Adipose tissue (tissue), 3 donors: ENCODE data around the gene LRRC36. TPM values are rescaled to one million over a fixed set of nuclear protein-coding genes. Genes with fewer than 3 reads are reported as not detected.
"Not testable (repeated sequence)": the region's sequence is repeated elsewhere in the genome, so short reads cannot be mapped to it uniquely, and the experiment has no call there.

Experiments used
- H3K27ac ChIP-seq: one replicate; pipeline ENCODE4 v1.5.1; 2013; ENCODE audit warnings: low read depth, low read length
- WGBS, 3 donors: extraction: QIAGEN DNeasy Blood & Tissue Kit; methylation state at CpG; one replicate each; pipeline ENCODE4 v1.1.7; 2013; 5-methylcytosine and 5-hydroxymethylcytosine counted together
- polyA plus RNA-seq, 3 donors: library from polyadenylated mRNA; stranded (reverse); fragments of 200-250 nt; gene quantifications; one replicate each; pipeline ENCODE4 v1.2.3, GENCODE V29; 2013
- donor health status: healthy with polysubstance abuse.
- donor health status: Bipolar disorder and iron deficiency.
- donor health status: healthy.

LRRC36 gene
- polyA plus RNA-seq, 3 donors = 0.15 to 1.1 (median 0.82) TPM

DNA sequence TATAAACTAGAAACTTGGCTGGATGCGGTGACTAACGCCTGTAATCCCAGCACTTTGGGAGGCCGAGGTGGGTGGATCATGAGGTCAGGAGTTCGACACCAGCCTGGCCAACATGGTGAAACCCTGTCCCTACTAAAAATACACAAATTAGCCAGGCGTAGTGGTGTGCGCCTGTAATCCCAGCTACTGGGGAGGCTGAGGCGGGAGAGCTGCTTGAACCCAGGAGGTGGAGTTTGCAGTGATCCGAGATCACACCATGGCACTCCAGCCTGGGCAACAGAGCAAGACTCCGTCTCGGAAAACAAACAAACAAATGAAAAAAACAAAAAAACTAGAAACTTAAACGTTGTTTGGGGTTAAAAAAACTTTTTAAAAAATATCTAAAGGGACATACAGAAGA is 49.4 kb downstream of the LRRC36 start:
- 89 to 94% (median 92%) methylated on average over 11 of the region's 11 CpGs for WGBS, 3 donors
- not testable (repeated sequence) for H3K27ac ChIP-seq

DNA sequence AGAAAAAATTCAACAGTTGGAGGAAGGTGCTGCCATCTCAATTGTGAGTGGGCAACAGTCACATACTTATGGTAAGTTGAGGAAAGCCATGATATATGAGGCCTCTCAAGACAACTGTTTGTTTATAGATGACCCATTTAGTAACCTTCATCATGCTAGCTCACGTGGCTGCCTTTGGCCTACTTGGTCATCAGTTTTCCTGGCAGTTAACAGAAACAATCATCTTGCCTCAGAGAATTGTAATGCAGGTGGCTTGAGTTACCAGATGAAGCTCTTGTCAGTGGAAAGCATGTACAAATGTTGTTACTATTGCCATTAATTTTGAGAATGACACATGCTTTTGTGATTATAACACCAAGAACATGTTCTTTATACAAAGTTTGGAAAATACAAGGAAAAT is 52.0 kb downstream of the LRRC36 start:
- H3K27ac ChIP-seq = no peak overlapping the region
- 66 to 77% (median 75%) methylated on average over 1 of the region's 1 CpG for WGBS, 3 donors

DNA sequence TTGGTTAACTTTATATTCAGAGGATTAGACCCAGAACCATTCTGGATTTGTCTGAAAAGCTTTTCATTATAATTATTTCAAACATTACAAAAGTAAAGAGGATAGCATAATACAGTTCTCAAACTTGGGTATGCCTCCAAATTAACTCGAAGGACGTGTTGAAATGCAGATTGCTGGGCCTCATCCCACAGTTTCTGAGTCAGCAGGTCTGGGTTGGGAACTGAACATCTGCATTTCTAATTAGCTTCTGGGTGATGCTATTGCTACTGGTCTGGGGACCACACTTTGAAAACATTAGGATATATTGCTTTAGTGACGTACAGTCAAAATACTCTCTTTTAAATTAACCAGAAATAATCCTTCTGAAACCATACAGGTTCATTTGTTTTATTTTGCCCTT is 56.7 kb downstream of the LRRC36 start:
- H3K27ac ChIP-seq = no peak overlapping the region
- 79 to 92% (median 82%) methylated on average over 3 of the region's 3 CpGs for WGBS, 3 donors

DNA sequence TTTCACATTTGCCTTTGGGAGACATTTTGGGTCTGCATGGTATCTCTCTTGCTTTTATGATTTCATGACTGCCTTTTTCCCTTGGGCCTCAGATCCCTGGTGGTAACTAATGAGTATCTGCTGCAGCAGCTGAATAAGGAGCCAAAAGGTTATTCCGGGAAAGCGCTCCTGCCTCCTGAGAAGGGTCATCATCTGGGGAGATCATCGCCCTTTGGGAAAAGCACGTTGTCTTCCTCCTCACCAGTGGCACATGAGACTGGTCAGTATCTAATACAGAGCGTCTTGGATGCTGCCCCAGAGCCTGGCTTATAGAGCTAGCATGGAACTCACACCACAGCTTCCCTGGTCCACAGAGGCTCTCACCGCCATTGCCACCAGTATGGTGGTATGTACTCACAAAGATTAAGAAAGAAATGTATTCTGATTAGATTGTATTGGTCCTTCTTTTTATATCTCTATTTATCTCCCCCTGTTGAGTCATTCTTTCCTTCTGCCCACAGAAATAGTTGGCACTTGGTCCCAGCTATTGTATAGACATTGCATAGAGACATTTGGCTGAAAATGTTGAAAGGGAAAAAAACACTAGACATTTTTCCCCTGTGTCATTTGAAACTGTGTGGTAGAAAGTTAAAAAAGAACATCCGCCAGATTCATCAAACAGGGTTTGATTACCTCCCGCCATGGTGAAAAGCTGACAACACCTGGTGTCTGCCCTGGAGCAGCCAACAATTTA is 58.3 kb downstream of the LRRC36 start:
- no peak overlapping the region for H3K27ac ChIP-seq
- WGBS, 3 donors = 85 to 90% (median 86%) methylated on average over 8 of the region's 8 CpGs

DNA sequence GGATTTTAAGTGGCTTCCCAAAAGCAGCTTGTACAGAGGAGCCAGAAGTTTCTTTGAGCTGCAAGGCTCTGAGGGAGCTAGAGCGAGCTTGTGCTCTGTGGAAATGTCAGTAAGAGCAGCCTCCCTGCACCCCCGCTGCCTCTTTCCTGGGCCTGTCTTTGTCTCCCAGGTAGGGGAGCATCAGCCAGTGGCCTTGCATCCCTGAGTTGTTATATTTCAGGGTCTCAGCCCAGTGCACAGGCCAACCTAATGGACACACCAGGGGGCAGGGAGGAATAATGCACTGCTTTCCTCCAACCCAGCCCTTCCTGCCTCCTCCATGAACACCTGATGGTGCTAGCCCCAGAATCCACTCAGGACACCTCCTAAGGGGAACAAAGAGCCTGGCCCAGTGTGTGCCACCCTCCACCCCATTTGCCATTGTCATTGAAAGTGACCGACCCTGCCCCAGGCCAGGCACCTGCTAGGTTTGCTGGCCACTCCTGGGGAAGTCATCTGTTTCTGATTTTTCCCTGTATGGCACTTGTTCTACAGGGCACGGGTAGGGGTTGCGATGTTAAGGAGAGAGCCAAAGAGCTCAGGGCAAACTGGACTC is 60.3 kb downstream of the LRRC36 start:
- no peak overlapping the region for H3K27ac ChIP-seq
- WGBS, 3 donors = 90 to 97% (median 92%) methylated on average over 5 of the region's 5 CpGs

DNA sequence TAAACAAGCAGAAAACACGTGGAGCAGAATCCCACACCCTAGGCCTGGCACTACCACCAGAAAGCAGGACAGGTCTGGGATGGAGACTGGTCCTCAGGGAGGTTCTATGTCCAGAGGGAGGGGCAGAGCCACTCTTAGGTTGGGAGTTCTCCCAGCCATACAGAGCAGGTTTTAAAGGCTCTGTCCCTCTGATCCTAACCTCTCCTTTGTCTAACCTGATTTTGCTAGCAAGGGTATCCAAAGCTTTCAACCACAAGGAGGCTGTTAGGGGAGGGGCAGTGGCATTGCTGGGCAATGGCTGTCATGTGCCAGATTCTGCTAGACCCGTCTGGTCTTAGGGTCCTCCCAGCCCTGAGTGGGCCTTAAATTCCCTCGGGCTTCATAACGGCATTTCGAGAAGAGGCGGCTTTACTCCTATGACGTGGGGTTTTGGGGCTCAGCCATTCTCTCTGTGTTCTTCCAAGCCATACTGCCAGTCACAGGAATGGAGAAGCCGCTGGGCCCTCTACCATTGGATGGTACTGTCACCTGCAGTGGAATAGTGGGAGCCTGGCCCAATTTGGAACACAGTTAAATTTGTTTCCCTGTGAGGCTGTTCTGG is 61.0 kb downstream of the LRRC36 start:
- 83 to 90% (median 87%) methylated on average over 8 of the region's 8 CpGs for WGBS, 3 donors
- H3K27ac ChIP-seq = no peak overlapping the region

DNA sequence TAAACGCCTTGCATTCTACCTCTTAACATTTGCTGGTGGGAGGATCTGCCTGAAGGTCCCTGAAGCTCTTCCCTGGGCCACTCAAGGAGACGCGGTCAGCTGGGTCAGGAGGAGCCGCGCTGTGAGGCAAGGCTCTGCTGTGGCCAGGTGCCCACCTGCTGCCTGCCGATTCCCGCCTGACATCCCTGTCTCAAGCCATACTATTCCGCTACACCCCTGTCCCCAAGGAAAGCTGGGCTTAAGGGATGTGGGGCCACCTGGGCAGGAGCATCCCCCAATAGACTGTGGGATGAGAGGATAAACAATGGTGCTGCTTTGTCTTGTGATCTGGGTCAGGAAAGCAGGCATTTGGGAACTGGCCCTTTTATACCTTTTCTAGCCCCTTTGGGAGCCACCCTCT is 61.6 kb downstream of the LRRC36 start:
- no peak overlapping the region for H3K27ac ChIP-seq
- WGBS, 3 donors = 88 to 95% (median 93%) methylated on average over 8 of the region's 8 CpGs

DNA sequence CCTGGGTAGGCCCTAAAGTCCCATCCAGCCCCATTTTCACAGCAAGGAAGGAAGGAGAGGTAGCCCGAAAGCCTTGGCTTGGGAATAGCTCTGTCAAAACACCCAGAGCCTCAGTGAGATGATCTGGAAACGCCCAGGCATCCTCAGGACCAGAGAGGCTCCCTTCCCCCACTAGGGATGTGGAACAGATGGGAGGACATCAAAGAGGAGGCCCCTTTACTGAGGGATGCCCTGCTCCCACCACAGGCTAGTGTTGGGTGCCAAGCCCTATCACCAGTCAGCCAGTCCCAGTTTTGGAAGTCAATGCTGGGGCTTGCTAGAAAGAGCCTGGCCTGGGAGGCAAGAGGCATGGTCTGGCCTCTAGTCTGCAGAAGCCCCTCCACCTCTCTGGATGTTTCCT is 62.0 kb downstream of the LRRC36 start:
- no peak overlapping the region for H3K27ac ChIP-seq
- 85 to 98% (median 89%) methylated on average over 2 of the region's 2 CpGs for WGBS, 3 donors

DNA sequence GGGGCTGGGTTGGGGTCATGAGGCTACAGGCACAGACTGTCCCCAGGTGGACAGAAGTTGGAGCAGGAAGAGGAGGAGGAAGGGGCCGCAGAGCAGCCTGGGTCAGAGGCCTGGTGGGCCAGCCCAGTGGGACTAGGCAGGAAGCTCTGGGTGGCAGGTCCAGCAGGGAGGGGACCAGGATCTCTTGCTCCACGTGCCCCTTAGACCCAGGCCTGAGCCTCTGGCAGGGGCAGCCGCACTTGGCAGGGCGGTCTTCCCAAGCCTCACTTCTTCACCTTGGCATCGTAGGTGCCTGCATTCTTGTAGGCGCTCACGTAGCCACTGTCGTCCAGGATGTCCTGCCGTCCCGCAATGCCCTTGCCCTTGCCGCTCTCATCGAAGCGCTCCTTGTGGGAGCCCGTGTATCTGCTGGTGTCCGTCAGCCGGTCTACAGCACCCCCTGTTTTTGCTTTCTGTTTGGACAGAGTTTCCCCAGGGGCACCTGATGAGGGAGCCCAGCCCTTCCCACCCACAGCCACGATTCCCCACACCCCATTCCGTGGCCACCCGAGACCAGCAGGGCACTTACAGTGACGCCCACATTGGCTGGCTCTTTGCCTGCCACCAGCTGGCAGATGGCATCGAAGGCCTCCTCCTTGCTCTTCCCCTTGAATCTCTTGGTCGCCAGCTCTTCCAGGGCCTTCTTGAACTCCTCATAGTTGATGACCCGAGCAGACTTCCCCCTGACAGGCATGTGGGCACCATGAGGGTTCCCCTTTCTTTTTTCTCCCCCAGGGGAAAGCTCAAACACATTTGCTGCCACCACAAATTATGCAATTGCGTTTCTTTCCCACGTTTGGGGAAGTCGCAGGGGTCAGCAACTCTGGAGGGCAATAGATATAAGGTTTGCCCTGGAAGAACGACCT is 63.5 kb downstream of the LRRC36 start:
- 62 to 90% (median 74%) methylated on average over 26 to 27 of the region's 27 CpGs for WGBS, 3 donors
- H3K27ac ChIP-seq = no peak overlapping the region

DNA sequence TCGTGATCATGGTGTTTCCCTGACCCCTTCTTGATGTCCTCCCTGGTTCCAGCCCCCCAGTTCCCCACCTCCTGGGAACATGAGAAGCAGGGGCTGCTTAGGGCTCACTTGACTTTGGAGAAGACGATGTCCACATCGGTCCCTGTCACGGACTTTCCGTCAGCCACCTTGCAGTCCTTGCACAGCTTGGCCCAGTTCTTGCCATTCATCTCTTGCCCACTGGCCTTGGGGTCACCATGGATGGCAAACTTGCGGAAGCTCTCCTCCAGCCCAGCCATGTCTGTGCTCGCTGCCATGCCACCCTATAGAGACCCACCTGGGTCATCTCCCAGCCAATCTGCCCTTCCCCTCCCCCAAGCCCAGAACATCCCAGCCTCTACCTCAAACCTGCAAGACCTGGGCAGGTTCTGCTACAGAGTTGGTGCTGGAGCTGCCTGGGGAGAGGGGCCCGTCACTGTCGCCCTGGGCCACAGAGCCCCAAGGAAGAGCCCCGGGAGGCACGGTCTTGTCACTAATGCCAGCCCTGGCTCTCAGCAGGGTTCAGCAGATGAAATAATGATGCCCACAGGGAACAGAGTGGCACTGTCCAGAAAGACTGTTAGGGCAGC is 64.3 kb downstream of the LRRC36 start:
- H3K27ac ChIP-seq = no peak overlapping the region
- 82 to 94% (median 82%) methylated on average over 11 of the region's 11 CpGs for WGBS, 3 donors

DNA sequence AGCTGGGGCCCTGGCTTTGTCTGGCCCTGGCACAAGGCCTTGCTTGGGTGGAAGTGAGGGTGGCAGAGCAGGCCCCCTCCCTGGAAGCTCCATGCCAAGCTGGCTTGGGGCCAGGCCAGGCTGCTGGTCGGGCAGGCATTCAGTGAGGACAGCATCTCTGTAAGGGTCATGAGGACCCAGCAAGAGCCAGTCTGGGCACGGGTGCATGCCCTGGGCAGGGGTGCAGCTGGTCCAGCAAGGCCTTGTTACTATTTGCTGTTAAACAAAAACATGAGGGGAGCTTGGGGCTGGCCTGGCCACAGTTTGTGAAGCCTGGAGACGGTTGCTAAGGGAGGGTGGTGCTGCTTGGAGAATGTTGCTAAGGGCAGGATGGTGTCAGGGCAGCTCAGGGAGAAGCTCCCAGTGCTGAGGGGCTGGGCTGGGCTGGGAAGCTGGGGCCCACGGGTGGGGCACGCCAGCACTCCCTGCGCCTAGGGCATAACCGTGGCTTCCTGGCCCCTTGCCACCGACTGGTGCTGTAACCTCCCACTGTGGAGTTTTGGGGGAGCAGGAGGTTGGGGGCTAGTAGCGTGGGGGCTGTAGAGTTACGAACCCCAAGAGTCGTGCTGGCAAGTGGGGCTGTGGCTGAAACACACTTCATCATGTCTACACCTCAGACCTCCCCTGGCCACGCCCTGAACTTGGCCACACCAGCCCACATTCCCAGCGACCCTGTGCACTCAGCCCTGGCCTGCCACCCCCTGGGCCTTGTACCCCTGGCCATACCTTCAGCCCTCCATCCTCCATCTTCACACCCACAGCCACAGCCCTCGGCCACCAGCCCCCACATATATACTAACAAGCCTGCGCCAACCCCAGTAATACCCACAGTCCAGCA is 65.0 kb downstream of the LRRC36 start:
- WGBS, 3 donors = 48 to 76% (median 56%) methylated on average over 12 to 15 of the region's 15 CpGs
- no peak overlapping the region for H3K27ac ChIP-seq

DNA sequence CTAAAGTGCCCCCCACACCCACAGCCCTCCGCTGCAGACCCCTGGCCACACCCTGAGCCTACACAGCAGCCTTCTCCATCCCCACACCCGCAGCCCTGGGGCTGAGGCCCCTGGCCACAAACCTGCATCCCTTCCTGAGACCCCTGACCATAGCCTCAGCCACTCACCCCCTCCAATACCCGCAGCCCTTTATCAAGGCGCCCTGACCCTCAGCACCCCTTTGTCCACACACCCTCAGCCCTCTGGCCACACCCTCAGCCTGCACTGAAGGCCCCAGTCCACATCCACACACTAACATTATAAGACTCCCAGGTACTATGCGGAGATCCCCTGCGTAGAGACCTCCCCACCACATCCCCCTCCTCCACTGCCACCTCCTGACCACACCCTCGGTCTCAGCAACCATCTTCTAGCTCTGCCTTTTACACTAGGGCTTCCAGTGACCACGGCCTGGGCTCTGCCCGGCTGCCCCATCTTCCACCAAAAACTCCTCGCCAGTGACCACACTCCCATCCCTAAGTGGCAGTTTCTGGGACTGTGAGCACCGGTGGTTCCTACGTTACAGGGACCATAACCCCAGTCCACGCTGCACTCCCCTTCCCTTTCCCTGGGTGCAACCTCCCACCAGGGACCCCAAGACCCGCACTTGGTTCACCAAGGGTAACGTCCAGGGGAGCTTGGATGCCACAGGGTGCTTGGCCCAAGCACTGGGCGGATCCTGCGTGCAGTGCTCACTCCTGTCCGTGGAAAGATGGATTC is 65.9 kb downstream of the LRRC36 start:
- WGBS, 3 donors = 62 to 80% (median 64%) methylated on average over 18 of the region's 18 CpGs
- H3K27ac ChIP-seq = no peak overlapping the region

DNA sequence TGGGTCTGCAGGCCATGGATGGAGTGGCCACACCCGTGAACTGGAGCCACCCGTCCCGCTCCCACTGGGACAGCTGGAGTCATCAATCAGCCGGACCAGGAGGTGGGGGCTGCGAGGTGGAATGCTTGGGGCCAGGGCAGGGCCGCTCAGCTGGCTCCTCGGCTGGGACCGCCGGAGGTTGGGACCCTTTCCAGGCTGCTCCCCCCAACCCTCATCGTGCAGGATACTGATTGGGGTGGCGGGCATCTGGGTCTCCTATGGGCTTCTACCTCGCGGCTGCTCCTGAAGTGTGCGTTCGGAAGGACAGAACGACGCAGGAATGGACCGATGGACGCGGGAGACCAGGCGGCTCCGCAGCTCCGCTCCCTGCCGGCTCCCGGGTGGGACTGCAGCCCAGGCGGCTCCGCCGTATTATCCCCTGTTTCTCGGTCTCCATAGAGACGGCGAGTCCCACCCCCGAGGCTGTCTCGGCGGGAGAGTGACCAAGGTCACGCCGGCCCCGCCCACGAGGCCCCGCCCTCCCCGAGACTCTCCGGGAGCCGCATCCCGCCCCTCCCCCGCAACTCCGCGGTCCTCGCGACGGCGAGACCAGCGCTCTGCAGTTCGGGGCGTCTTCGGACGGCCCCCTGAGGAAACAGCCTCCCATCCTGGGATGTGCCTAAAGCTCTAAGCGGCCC is 66.6 kb downstream of the LRRC36 start, which contains the start of gene TPPP3:
TPPP3 (minus strand) TSS at position 388 of the 677 bp plus-strand sequence. CDS start 2,387 bp downstream, outside the sequence.
- no peak within 1 kb of the TSS for H3K27ac ChIP-seq
- WGBS, 3 donors = 3 to 6% (median 3%) methylated on average over 51 to 56 of the region's 56 CpGs

DNA sequence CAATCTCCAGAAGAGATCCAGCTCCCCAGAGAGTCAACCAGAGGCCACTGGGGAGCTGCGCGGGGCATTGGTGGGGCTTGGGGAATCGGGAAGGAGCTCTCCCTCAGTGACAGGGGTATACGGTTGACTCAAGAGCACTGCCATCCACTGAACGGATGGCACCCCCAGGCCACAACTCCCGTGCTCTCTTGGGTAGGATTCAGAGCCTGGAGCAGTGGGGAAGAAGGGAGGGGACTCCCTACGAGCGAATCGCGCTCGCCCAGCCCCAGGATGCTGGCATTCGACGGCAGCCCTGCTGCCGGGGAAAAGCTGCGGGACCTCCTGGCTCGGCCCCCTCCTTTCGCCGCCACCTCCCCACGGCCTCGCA is 67.2 kb downstream of the LRRC36 start:
- WGBS, 3 donors = 7 to 25% (median 9%) methylated on average over 20 of the region's 20 CpGs
- no peak overlapping the region for H3K27ac ChIP-seq

DNA sequence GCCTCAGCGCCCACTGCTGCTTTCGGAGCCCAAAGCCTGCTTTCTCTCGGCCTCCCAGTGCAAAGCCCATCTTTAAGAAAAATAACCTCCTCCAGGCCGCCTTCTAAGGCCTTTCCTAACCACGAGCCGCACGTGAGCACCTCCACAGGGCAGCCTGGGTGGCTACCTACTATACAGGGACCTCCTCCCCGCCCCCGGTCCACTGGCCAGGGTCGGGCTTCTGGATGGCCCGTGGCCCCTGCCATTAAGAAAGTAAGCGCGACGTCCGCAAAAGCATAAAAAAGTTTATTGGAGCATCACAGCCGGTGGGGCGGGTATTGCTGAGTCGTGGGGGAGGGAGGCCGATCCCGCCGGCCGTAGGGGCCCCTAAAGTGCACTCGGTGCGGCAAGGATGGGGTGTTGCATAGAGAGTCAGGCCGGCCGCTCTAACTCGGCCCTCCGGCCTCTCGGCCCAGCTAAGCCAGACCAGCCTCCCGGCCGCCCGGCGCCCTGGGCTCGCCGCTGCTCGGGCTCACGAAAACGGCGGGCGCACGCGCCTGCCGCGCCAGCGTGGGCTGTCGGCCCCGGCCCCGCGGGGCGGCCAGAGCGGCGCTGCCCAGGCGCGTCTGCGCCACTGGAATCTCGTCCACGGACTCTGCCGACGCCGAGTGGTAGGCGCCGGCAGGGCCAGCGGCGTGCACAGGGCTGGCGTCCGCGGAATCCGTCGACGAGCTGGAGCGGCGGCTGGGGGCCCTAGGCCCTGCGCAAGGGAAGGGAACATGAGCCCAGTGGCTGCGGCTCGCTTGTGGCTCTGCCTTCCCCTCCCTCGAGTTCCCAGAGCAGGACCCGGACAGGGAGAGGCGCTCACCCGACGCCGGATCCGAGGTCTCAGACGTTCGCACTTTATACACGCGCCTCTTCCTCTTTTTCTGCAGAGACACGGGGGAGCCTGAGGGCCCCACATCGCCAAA is 67.8 kb downstream of the LRRC36 start:
- H3K27ac ChIP-seq = no peak overlapping the region
- WGBS, 3 donors = 24 to 53% (median 29%) methylated on average over 87 to 88 of the region's 88 CpGs
